ENCODE data around the gene PKIG.
"Not testable (repeated sequence)": the region's sequence is repeated elsewhere in the genome, so short reads cannot be mapped to it uniquely, and the experiment has no call there.

Gene PKIG

DNA sequence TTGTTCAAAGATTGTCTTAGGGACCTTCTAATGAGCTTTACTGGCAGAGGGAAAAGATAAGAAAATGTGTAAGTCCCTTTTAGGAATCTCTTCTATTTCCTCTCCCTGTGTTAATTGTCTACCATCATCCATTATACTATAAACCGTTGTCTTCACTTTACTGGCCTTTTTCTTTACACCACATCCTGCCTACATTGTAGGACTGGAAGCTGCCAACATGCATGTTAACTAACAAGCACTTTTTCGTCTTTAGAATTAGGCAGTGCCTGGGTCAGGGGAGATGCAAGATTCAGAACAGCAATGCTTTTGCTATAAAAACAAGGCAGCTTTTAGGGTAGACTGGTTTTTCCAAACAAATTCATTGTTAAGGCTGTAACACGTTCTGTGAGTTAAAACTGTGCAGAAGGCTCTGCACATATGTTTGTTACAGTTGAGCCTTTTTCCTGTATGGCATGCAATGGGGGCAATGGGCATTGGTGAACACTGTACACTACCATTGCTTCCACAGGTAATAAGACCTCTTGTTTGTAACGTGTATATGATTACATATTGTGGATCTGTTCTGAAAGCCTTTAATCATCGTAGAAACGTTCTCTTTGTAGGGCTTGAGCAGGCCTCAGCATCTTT, 10.9 kb upstream of the PKIG start:
- peak in 1 of 2 experiments; percentile 40 for DNase-seq (ENCODE audit: low read depth in 2 of 2)

DNA sequence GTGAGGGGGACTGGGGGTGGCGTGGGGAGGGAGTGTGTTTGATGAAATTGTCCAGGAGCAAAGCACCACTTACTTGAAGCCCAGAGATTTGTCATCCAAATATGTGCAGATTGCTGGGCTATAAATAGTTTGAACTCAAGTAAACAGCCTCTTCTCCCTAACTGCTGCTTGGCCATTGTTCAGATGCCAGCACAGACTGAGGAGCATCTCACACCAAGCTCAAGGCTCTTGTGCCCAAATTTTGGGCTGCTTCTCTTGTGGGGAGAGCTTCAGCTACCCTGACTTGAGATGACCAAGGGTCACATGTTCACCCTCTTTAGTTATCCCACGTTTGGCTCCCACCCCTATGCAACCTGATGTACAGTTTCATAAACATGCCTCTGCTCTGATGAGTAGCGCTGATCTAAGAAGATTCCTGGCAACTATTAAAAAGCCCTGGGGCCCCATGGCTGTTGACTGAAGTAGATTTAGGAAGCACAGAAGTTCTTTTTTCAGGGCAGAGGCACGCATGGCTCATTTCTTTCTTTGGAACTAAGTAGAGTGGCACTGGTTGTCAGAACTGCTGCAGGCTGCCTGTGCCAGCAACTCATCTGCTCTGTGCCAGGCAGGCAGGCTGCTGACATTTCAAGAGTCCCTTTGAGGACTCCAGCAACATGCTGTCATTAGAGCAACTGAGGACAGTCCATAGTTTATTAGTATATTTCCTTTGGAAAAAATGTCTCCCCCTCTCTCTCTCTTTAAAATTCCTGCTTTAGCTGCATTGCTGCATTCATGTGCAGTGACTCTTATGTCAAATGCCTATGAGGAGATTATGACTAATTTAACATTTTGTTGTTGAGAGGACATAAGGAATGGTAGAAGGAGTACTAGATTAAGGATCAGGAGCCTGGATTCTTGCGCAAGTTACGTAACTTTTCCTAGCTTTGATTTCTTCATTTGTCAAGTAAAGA, 9.6 kb upstream of the PKIG start:
- peak; percentile 89 to 90 for DNase-seq (ENCODE audit: low read depth in 2 of 2)

DNA sequence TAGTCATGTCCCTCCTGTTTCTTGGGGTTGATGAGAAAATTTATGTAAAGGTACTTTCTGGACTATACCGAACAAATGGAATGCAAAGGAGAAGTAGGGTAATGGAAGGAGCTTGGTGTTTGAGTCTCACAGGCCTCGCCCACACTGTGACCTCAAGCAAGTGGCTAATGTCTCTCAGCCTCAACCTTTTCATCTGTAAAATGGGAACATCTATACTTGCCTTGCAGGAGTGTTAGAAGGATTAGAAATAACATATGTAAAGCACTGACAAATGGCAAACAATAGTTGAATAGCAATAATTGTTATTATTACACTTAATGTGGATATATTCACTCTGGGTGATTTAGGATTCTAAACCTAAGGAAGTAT, 8.9 kb upstream of the PKIG start:
- no peak for DNase-seq (ENCODE audit: low read depth in 2 of 2)

DNA sequence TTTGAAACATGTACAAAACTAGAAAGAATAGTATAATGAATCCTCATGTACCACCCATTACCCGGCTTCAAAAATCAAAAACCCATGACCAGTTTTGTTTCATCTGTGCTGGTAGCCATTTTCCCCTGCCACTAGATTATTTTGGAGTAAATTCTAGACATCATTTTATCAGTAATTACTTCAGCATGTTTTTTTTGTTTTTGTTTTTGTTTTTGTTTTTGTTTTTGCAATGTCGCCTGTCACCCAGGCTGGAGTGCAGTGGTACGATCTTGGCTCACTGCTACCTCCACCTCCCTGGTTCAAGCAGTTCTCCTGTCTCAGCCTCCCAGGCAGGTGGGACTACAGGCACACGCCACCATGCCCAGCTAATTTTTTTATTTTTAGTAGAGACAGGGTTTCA, 8.0 kb upstream of the PKIG start:
- DNase-seq (ENCODE audit: low read depth in 2 of 2), result no peak

DNA sequence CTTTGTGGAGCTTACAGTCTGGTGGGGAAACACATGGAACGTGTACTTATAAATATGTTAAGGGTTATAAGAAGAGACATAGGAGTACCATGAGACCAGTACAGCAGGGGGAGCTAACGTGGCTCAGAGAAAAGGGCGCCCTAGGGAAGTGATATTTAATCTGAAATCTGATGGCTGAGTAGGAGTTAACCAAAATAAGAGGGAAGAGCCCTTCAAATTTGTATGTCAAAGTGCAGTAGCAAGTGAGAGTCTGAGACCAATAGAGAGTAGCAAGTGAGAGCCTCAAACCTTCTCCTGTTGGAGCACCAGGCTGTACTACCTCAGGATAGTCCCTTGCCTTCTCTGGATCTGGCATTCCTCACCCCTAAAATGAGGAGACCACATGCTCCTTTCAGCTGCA, 6.1 kb upstream of the PKIG start:
- DNase-seq (ENCODE audit: low read depth in 2 of 2), result peak; percentile 54 to 65

DNA sequence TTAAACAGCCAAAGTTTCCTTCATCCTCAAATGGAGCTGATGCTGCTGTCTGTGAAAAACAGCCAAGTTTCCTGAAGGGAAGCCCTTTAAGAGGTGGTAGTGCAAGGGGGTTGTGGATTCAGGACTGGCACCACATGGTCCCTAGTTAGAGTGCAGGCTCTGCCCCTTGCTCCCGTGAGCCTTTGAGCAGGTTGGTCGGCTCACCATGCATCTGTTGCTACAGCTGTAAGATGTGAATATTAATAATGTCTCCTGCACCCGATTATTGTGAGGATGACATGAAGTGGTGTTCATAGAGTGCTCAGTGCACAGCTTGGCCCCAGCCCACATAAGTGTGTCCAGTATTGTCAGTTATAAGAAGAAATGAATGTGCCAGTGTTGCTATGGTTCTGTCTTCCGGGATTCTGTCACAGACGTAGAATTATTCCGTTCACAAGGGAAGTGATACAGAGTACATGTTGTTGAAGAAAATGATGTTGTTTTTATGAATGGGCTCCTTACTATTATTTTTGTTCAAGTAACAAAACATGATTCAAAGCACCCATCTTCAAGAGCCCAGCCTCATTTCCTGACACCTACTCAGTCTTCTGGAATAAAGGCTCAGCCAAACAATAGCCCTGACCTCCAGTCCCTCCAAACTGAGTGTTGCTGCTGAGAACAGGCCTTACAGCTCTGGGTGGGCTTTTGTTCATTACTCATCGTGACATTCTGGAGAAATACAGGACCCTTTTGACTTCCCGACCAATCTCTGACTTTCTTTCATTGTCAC, 2.9 kb upstream of the PKIG start:
- no peak for DNase-seq (ENCODE audit: low read depth in 2 of 2)

DNA sequence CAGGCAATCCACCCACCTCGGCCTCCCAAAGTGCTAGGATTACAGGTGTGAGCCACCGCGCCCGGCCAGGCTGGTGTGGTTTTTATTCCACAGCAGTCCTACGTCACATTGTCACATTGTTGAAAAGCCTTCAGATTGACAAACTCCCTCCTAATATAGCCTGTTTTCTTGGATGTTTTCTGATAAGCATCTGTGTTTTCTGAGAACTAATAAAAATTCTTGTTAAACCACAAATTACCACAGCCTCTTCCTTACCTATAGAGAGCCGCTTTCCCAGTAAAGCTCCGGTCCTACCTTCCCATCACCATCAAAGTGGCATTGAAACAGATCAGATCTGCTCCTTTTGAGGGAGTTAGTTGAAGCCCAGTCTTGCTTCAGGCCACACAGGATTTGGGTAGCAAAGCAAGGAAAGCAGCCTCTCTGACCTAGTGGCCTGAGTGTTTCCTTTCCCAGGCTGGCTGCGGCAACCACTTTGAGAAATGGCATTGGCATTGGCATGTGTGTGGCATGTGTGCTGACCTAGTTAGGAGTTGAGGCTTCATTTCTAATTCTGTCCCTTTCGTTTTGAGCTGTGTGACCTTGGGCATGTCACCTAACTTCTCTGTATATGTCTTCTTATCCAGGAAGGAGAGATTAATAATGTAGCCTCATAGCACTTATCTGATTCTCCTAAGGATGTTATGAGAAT, 1.7 kb upstream of the PKIG start:
- DNase-seq (ENCODE audit: low read depth in 2 of 2), result no peak

DNA sequence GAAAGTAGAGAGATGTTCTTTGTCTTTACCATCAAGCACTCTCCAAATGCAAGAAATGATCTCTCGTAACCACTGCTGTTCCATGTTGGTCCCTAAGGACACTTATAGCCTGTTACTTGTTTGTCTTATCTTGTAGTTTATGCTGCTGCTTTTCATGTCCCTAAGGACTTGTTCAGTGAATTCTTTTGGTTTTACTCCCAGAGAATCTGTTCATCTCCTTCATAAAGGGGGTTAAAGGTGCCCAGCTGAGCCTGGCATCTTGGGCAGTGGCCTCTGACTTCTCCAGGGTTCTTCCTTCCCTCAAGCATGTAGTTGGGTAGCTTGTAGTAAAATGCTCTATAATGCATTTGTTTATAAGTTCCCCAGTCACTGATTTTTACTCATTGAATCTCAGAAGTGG, 864 bp upstream of the PKIG start:
- DNase-seq (ENCODE audit: low read depth in 2 of 2), result no peak

DNA sequence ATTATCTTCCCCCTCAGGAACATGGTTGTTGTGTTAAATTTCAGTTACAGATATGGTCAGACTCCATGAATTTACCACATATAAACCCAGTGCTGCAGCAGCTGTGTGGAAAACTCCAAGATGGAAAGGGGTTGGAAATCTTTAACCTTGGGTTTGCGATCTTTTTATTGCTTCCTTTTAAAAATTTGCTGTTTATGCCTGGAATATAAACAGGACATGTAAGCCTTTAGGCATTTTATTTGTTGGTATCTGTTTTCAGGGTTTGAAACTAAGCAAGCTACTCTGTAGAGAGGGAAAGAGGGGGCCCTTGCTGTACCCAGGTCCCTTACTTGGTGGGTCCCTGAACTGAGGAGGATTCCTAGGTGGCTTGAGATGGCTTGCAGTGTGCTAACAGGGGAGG, 778 bp downstream of the PKIG start:
- DNase-seq (ENCODE audit: low read depth in 2 of 2), result no peak

DNA sequence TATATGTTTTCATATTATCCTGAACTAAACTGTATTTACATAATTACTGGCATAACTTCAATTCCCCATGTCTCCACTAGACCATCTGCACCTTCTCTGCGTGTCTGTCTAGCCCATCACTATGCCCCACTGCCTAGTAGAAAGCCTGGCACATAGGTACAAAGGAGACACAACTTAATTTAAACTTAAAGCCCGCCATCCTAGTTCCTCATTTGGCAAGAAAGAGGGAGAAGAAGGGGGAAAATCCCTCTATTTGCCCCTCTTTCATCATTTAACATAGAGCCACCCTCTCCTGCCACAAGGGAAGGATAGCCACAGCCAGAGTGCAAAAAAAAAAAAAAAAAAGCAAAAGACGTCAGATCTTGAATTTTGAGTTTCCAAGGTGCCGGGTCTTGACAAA, 1.8 kb downstream of the PKIG start:
- no peak for DNase-seq (ENCODE audit: low read depth in 2 of 2)

DNA sequence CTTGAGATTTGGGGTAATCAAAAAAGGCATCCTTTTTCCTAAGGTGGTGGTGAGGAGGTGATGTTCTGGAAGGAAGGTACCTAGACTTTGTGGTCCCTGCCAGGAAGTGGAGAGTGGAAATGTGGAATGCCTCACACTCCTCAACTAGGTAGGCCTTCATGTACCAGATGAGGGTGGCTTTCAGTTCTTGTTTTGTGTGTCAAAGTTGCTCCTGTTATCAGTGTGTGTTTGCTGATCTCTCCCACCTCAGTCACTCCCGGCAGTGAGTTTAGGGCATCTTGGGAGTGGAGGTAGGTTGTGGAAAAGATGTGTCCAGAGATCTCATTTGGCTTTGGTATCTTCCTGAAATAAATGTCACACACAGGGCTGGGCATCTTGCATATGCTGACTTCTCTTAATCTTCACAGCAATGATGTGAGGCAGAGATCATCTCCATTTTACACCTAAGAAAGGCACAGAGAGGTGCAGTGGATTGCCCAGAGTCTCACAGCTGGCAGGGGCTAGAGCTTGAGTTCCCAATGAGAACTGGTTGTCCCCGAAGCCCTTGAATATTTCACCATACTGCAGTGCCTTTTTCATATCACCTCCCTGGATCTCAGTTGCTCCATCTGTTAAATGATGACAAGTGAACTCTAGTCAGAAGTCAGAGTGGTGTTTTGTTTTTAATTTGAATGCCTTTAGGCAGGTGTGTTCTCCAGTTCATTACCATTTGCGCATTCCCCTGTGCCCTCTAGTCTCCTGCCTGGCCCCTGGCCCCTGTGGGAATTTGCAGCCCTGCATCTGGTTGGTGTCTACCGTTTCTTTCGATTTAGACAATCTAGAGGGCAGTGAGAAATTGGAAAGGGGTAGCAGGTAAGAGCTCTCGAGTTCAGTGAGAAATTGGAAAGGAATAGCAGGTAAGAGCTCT, 2.9 kb downstream of the PKIG start:
- DNase-seq (ENCODE audit: low read depth in 2 of 2), result no peak

DNA sequence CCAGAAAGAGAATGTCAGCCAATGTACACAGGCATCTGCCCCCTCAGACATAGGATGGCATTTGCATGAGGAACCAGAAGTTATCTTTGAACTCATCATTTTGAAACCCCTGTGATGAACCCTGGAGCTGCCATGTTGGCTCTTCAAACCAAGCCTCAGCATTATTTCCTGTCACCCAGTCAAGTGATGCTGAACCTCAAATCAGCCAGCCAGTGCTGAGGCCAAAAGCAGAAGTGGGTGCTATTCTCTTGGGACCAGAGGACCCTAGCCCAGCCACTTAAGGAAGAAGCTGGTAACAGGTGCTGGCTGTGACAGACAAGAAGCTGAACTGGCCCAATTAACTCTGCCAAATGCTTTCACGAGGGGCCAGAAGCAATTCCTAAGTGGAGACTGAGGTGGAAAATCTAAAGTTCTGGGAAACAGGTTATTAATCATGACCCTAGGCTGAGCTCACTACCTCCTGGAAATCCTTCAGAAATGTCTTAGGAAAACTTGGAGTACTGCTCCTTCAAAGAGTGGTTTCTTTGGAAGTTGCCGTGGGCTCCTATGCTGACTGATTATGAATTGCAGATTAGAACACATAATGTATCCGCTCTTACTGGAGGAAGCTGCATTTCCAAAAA, 4.0 kb downstream of the PKIG start:
- DNase-seq (ENCODE audit: low read depth in 2 of 2), result no peak

DNA sequence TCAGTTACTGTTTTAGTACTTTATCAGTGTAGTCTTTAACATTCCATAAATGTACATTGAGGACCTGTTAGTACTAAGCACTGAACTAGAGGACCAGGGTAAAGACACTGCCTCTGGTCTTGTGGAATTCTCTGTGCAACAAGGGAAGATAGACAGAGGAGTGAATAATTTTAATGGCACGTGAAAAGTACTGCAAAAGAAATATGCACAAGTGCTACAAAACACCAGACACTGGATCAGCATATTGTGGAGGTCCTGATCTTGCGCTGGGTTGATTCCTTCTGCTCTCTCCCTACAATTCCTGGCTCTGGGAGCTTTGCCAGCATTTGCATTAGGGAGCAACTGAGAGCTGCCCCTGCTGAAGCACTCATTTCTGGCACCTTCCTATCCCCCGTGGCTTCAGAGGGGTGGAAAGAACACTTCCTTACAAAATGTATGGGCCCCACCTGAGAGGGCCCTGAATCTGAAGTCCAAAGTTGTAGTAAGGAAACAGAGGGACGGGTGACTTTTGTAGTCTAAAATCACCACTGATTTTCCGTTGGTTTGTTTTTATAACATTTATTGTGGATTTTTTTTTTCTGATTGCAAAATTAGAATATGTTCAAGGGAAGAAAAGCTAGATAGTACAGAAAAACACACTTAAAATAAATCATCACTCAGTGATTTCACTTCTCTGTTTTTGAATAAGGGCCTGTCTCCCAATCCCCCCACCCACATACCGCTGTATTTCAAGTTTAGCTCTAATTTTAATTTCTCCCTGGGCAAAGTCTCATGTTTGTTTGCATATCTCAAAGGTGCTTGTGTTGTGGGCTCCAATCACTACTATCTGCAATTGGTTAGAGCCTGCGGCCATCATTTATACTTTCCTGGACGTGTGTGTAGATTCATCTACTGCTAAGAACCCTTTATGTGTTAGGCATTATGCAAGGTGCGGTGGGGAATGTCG, 4.9 kb downstream of the PKIG start:
- DNase-seq (ENCODE audit: low read depth in 2 of 2), result no peak

DNA sequence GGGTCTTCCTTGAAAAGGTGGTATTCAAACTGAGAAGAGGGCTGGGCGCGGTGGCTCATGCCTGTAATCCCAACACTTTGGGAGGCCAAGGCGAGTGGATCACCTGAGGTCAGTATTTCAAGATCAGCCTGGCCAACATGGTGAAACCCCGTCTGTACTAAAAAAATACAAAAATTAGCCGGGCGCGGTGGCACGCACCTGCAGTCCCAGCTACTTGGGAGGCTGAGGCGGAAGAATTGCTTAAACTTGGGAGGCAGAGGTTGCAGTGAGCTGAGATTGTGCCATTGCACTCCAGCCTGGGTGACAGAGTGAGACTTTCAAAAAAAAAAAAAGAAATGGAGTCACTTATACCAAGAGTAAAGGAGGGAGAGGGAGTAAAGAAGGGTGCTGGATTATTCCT, 5.9 kb downstream of the PKIG start:
- not testable (repeated sequence) for DNase-seq (ENCODE audit: low read depth in 2 of 2)

DNA sequence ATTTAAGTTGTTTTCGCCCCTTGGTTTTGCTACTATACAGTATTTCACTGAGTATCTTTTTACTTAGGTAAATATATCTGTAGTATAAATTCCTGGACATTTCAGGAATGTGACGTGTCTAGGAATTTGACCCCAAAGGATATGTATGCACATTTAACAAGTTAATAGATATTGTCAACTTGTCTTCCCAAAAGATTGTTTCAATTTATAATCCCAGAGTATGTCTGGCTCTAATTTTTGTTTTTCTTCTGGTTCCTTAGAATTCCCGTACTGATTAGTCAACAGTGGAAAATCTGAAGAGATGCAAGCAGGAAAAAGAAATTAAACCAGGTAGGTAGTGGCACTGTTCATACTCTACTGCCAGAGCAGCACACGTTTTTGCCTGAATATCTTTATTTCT, 7.2 kb downstream of the PKIG start:
- no peak for DNase-seq (ENCODE audit: low read depth in 2 of 2)

DNA sequence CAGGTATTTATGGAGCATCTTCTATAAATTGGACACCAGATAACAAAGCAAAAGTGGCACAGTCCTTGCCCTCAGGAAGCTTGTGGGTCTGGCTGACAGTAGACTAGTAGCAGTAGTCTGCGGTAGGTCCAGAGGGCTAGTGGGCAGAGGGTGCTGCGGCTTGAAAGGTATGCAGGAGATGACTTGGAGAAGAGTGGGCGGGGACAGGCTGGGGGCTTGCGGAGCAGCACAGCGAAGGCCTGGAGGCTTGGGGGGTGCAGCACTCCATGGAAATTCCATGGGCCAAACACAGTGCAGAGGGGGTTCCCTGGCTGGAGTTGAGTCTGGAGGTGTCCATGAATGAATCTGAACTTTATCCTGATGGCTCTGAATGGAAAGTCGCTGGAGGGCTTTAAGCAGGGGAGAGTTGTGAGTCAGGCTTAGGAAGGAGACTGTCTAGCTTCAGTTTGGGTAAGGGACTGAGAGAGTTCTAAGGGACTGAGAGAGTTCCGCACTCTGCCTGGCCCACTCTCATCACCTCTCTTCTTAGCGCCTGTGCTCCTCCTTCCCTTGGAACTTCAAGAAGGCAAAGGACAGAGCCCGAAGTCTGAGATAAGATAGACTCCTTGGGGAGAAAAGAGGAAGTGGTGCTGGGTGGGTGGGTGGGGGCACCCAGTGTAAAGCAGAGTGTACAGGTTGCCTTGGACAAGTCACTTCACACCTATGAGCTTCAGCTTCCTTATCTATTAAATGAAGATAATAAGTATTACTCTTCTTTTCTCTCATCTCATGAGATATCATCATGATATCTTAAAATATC, 8.8 kb downstream of the PKIG start:
- no peak for DNase-seq (ENCODE audit: low read depth in 2 of 2)

DNA sequence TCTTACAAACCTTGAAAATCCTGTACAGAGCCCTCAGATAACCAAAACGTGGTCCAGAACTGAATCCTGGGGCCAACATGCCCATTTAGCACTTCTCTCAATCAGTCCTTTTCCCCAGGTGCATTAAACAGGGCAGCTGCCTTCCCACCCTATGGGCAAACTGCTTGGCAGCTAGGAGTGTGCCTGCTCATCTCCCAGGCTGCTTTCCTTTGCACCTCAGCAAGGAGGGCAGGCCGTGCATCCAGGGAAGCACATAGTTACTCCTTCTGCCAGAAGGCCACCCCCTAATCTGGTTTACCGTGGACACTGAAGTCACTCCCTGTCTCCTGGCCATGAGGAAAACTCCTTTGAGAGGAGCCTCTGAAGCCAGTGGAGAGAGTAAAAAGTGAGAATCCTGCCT, 10.0 kb downstream of the PKIG start:
- DNase-seq (ENCODE audit: low read depth in 2 of 2), result no peak

DNA sequence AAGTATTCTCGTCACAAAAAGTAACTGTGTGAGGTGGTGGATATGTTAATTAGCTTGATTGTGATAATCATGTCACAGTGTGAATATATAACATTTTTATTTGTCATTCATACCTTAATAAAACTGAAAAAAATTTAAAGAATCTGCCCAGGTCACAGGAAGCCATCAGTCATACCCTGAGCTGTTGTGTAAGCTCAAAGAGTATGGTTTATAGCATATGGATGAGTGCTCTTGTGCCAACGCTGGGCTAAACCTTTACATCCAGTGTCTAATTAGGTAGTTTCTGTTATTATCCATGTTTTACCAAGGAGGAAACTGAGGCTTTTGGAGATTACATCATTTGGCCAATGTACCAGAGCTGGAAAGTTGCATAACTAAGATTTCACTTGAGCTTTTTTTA, 11.4 kb downstream of the PKIG start:
- DNase-seq (ENCODE audit: low read depth in 2 of 2), result no peak

DNA sequence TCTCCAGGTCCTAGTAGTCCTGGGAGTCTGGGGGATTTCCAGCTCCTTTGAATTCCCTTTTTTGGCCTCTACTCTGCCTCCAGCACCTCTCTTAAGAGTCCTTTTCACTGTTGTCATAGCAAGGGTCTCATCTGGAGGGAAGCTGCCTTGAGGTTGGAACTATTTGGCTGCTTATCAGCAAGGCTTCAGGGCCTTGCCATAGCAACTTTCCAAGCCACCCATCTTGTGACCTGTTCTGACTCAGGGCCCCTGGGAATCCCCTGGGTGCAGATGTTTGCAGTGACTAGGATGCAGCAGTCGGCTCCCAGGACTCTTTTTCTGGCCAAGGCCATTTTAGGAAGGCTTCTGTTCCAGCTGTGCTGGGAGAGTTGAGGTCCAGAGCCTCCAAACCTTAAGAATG, 12.4 kb downstream of the PKIG start:
- no peak for DNase-seq (ENCODE audit: low read depth in 2 of 2)

All from fibroblast of skin of left quadriceps (primary cell).